GM18951 (cell line): ENCODE data around the gene DPEP2.
"Not testable (repeated sequence)": the region's sequence is repeated elsewhere in the genome, so short reads cannot be mapped to it uniquely, and the experiment has no call there.

Source experiments
- POLR2A ChIP-seq: IDR thresholded peaks from 4 replicates; pipeline ENCODE4 v1.6.1; 2011; ENCODE audit warnings: mild to moderate bottlenecking; ENCODE audit not compliant: insufficient read length, insufficient read depth; ENCODE audit errors: extremely low read depth
- in situ Hi-C: fragments of 300-500 bp; cut with MboI; formaldehyde crosslinking; loops from one replicate; pipeline ENCODE4 v1.12.0; 2022; ENCODE audit warnings: low sequenced_read_pairs, mixed read lengths, inconsistent platforms; ENCODE audit not compliant: unreplicated experiment

DPEP2 gene

GRCh38 chr16:67977005-67977404, 22.3 kb downstream of the DPEP2 start:
- in situ Hi-C loops = no loop called here
- no peak for TF ChIP-seq POLR2A

GRCh38 chr16:67976205-67976604, 23.1 kb downstream of the DPEP2 start:
- TF ChIP-seq POLR2A = no peak
- in situ Hi-C loops = no loop called here

- in situ Hi-C loops = no loop called here
- TF ChIP-seq POLR2A = no peak
These were observed 23.8 kb downstream of the DPEP2 start for GRCh38 chr16:67975321-67976105.

GRCh38 chr16:67972285-67972684, 27.0 kb downstream of the DPEP2 start:
- in situ Hi-C loops = not testable (repeated sequence)

GRCh38 chr16:67971111-67971510, 28.2 kb downstream of the DPEP2 start:
- in situ Hi-C loops = no loop called here
- TF ChIP-seq POLR2A = no peak

- in situ Hi-C loops = no loop called here
- TF ChIP-seq POLR2A = no peak
These were observed 29.8 kb downstream of the DPEP2 start for GRCh38 chr16:67969254-67970039.

GRCh38 chr16:67968400-67969253, 30.7 kb downstream of the DPEP2 start, which contains the start of gene SLC12A4:
Gene SLC12A4 (minus strand): TSS chr16:67968637. CDS start chr16:67968553, 84 bp downstream.
- in situ Hi-C loops = no loop called here

GRCh38 chr16:67967958-67968399, 31.3 kb downstream of the DPEP2 start:
- no peak for TF ChIP-seq POLR2A
- in situ Hi-C loops = no loop called here

More at GRCh38 chr16:67968400-67969253, 30.7 kb downstream of the DPEP2 start, which contains the start of gene SLC12A4:
- peak; percentile 74 for TF ChIP-seq POLR2A

- no peak for TF ChIP-seq POLR2A
- in situ Hi-C loops = no loop called here
These were observed 31.9 kb downstream of the DPEP2 start for GRCh38 chr16:67967183-67967957.

- in situ Hi-C loops = no loop called here
- no peak for TF ChIP-seq POLR2A
These were observed 32.6 kb downstream of the DPEP2 start for GRCh38 chr16:67966549-67967182.

- in situ Hi-C loops = no loop called here
These were observed 33.4 kb downstream of the DPEP2 start for GRCh38 chr16:67965668-67966548.

More at GRCh38 chr16:67965668-67966548, 33.4 kb downstream of the DPEP2 start:
- no peak for TF ChIP-seq POLR2A
